Peyer's patch (tissue), 4 donors: ENCODE measurements around the gene UBE2D4. TPM values are rescaled to one million over a fixed set of nuclear protein-coding genes. Genes with fewer than 3 reads are reported as not detected.

Source experiments
- DNase-seq, 3 donors: peaks; one replicate each; pipeline ENCODE4 v3.0.0-alpha.2; 2017 to 2019
- H3K27ac ChIP-seq, 4 donors: fragments of 200-600 bp; sonication (generic); one replicate each; pipeline ENCODE4 v1.5.1; 2016 to 2019
- H3K27me3 ChIP-seq, 2 donors: fragments of 200-600 bp; sonication (generic); one replicate each; pipeline ENCODE4 v1.5.1; 2019
- H3K36me3 ChIP-seq, 3 donors: fragments of 200-600 bp; sonication (generic); one replicate each; pipeline ENCODE4 v1.5.1; 2016 to 2019
- H3K4me1 ChIP-seq, 4 donors: fragments of 200-600 bp; sonication (generic); one replicate each; pipeline ENCODE4 v1.5.1; 2016 to 2019
- H3K4me3 ChIP-seq, 4 donors: fragments of 200-600 bp; sonication (generic); 1 replicate in 3 of 4; 2 replicates in 1 of 4; pipeline ENCODE4 v1.5.1; 2016 to 2019; ENCODE audit warnings: mild to moderate bottlenecking in 1 of 4
- H3K9me3 ChIP-seq, 4 donors: fragments of 200-600 bp; sonication (generic); one replicate each; pipeline ENCODE4 v1.5.1; 2016 to 2019; ENCODE audit warnings: mild to moderate bottlenecking in 1 of 4
- POLR2A ChIP-seq, 2 donors: fragments of 450-650 bp; IDR thresholded peaks; one replicate each; pipeline ENCODE4 v1.5.1; 2017; ENCODE audit warnings: antibody characterized with exemption in 2 of 2, mild to moderate bottlenecking in 2 of 2, moderate library complexity in 2 of 2
- total RNA-seq, 4 donors: library from RNA; depleted of rRNA; stranded (reverse); fragments of >200 nt; gene quantifications; one replicate each; pipeline ENCODE4 v1.1.0, GENCODE V29; 2016
- TF ChIP-seq, protein P1 (sequence below), 6 experiments: fragments of 450-650 bp in 4 of 6; fragments of 200-600 bp in 2 of 6; sonication (generic) in 1 of 6; IDR thresholded peaks; one replicate each; pipeline ENCODE4 v1.5.1; 2017 to 2019; ENCODE audit warnings: antibody characterized with exemption in 6 of 6, mild to moderate bottlenecking in 3 of 6, moderate library complexity in 1 of 6

UBE2D4 gene
- total RNA-seq, 4 donors from 2014 or later: 13.0 to 15.3 (median 14.5) TPM

DNA sequence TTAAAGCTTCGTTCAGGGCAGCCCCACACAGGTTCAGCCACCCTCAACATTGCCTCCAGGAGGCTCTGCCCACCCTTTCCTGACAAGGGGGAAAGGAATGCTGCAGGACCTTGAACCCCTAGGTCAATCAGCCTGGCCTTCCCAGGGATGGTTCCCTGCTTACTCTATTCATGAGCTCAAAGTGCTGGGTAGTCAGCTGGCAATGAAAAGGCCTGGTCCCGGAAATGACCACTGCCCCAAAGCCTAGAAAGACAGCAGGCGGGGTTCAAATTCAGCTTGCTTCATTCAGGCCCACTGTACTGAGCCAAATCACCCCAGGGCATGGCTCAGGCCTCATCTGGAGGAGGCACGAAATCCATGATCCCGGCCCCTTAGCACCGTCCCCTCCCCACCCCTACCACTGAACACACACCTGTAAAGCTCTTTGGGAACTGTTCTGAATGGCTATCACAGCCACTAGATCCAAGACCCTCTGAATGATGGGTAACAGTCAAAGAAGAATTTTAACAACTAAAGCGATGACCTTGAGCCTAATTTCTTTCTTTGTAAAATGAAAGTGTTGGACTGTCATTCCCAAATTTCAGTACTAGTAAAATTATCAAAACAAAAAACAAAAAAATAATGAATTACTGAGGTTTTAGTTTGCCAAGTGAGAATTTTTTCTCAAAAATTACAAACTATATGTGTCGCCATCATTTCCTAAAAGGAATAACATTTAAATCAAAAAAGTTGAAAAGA, 20.9 kb upstream of the UBE2D4 start:
- TF ChIP-seq POLR2A (IDR thresholded peaks at IDR 0.05): peak; percentile 85 to 92
- TF ChIP-seq, protein P1, sequence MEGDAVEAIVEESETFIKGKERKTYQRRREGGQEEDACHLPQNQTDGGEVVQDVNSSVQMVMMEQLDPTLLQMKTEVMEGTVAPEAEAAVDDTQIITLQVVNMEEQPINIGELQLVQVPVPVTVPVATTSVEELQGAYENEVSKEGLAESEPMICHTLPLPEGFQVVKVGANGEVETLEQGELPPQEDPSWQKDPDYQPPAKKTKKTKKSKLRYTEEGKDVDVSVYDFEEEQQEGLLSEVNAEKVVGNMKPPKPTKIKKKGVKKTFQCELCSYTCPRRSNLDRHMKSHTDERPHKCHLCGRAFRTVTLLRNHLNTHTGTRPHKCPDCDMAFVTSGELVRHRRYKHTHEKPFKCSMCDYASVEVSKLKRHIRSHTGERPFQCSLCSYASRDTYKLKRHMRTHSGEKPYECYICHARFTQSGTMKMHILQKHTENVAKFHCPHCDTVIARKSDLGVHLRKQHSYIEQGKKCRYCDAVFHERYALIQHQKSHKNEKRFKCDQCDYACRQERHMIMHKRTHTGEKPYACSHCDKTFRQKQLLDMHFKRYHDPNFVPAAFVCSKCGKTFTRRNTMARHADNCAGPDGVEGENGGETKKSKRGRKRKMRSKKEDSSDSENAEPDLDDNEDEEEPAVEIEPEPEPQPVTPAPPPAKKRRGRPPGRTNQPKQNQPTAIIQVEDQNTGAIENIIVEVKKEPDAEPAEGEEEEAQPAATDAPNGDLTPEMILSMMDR (IDR thresholded peaks at IDR 0.05): no peak
- Histone ChIP-seq H3K4me3 (peak overlapping the region; percentile 60 to 98 (median 84)), H3K4me1 (peaks cover 0 to 36% (median 3%) of the 10 kb centered on the region in 4 donors), H3K27ac (peak overlapping the region; percentile 79 to 97 (median 89)), H3K9me3 (no peaks in the 10 kb centered on the region), H3K27me3 (no peaks in the 10 kb centered on the region), H3K36me3 (no peaks in the 10 kb centered on the region)
- DNase-seq: peak in 2 of 3 donors; percentile 83 to 87

DNA sequence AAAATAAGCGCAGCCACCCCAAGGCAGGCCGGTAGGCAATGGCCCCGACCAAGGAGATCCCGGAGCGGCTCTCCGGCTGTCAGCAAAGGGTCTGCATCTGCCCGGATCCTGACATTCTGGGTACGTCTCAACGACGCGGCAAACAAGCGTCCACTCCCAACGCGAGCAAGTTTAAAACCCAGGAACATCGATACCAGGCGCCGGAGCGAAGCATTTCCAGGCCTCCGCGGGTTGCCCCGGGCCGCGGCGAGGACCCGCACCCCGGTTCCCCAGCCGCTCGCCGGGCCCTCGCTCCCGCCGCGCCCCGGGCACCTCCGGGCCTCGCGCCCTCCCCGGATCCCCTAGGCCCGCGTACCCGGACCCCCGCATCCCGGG, 20.3 kb upstream of the UBE2D4 start:
- TF ChIP-seq, protein P1 (IDR thresholded peaks at IDR 0.05): no peak
- TF ChIP-seq POLR2A (IDR thresholded peaks at IDR 0.05): no peak
- Histone ChIP-seq H3K36me3 (no peaks in the 10 kb centered on the region), H3K27ac (peak overlapping the region; percentile 79 to 97 (median 89))

DNA sequence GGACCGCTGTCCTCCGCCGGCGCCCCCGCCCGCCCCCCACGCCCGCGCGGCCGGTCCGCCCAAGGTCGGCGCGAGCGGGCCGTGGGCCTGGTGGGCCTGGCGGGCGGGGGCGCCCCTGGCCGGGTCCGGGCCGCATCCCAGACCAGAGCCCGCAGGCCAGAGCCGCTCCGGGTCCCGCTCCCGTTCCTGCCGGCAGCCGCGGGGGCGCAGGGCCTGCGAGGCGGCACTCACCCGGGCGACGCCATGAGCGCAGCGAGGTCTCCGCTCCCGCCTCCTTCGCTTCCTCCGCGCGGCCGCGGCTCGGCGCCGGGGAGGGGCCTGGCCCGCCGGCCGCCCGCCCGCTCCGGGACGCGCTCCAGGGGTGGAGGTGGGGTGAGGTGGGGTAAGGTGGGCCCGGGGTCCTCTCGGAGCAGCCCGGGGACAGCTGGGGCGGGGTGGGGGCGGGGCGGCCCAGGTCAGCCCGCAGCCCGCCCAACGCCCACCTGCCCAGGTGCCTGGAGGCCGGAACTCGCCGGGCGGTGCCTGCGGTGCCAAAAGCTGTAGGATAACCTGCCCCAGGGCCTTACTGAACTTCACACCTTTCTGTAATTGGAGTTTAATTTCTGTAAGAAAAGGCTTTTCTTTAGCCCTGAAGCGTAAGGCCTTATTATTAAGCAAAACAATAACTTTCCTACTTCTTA, 19.8 kb upstream of the UBE2D4 start, which contains the start of gene URGCP:
Gene URGCP, minus strand, starts transcription at position 266 of the 680 bp plus-strand sequence. Its CDS starts 21 bp downstream, at position 245.
- Histone ChIP-seq H3K36me3 (no peaks in the 10 kb centered on the region), H3K27me3 (no peaks in the 10 kb centered on the region), H3K4me3 (peak within 1 kb of the TSS; percentile 60 to 98 (median 84)), H3K27ac (peak within 1 kb of the TSS; percentile 79 to 97 (median 89)), H3K9me3 (no peaks in the 10 kb centered on the region), H3K4me1 (peaks cover 0 to 31% (median 3%) of the 10 kb centered on the region in 4 donors)
- peak; percentile 35 to 79 (median 66) for DNase-seq
- TF ChIP-seq, protein P1 (IDR thresholded peaks at IDR 0.05): no peak
- TF ChIP-seq POLR2A (IDR thresholded peaks at IDR 0.05): peak in 1 of 2 donors; percentile 28

More for the DNA sequence above, 20.3 kb upstream of the UBE2D4 start:
- Histone ChIP-seq H3K4me1 (peaks cover 0 to 36% (median 3%) of the 10 kb centered on the region in 4 donors), H3K9me3 (no peaks in the 10 kb centered on the region), H3K27me3 (no peaks in the 10 kb centered on the region), H3K4me3 (peak overlapping the region; percentile 60 to 98 (median 84))
- peak; percentile 26 to 70 (median 55) for DNase-seq

DNA sequence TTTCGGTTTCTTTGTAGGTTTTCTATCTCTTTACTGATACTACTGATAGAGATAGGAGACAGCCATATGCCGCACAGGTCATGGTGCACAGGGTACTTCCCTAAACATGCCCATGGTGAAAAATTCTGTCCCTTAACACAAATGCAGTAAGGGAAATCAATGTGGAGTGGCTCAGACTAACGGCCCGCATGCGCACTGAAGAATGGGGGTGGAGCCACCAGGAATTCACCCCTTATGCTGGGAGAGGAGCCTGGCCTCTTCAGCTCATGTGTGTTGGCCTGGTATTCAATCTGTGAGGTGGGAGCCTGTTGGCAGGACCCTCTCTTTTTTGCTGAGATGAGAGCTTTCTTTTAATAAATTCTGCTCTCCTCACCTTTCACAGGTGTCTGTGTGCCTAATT, 11.4 kb upstream of the UBE2D4 start:
- Histone ChIP-seq H3K4me3 (no peak overlapping the region), H3K36me3 (no peaks in the 10 kb centered on the region), H3K9me3 (no peaks in the 10 kb centered on the region), H3K4me1 (no peaks in the 10 kb centered on the region), H3K27ac (no peak overlapping the region), H3K27me3 (no peaks in the 10 kb centered on the region)
- DNase-seq: no peak
- TF ChIP-seq POLR2A (IDR thresholded peaks at IDR 0.05): no peak
- TF ChIP-seq, protein P1 (IDR thresholded peaks at IDR 0.05): no peak

DNA sequence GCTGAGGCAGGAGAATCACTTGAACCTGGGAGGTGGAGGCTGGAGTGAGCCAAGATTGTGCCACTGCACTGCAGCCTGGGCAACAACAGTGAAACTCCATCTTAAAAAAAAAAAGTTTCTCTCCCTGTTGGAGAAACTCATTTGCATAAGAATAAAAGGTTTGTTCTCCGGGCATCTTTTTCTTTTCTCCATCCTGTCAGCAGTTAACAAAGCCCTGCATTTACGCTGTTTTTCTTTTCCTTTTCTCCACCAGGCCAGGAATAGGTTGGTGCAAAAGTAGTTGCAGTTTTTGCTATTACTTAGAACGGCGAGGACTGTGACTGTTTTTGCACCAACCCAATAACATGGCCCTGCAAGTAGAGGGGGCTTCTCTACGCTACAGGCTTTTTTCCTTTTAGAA, 10.3 kb upstream of the UBE2D4 start:
- peaks cover 0 to 4% (median 0%) of the 10 kb centered on the region in 4 donors for H3K4me1 ChIP-seq
- no peak overlapping the region for H3K27ac ChIP-seq
- TF ChIP-seq POLR2A (IDR thresholded peaks at IDR 0.05): no peak
- TF ChIP-seq, protein P1 (IDR thresholded peaks at IDR 0.05): no peak
- H3K9me3 ChIP-seq: no peaks in the 10 kb centered on the region
- no peak overlapping the region for H3K4me3 ChIP-seq
- no peaks in the 10 kb centered on the region for H3K27me3 ChIP-seq
- no peaks in the 10 kb centered on the region for H3K36me3 ChIP-seq
- no peak for DNase-seq
